Measurements from ENCODE around the gene DAB2IP. TPM values are rescaled to one million over a fixed set of nuclear protein-coding genes. Genes with fewer than 3 reads are reported as not detected.

Gene DAB2IP
- total and polyA plus RNA-seq, 4 donors = 19.4 to 75.0 (median 28.7) TPM

GRCh38 chr9:121674952-121675351 lies 23.5 kb downstream of the DAB2IP start:
- no peak for TF ChIP-seq CTCF (IDR thresholded peaks at IDR 0.05; ENCODE audit: control extremely low read depth, extremely low read depth)
- Histone ChIP-seq H3K9me3 (ENCODE audit: control insufficient read depth in 4 of 4, insufficient read depth in 3 of 4, low read length in 3 of 4) (no peaks in the 10 kb centered on the region), H3K4me1 (ENCODE audit: control insufficient read depth in 5 of 5, insufficient read depth in 5 of 5, low read length in 5 of 5) (peaks cover 0 to 18% (median 3%) of the 10 kb centered on the region in 5 donors), H3K36me3 (ENCODE audit: control insufficient read depth in 4 of 4, insufficient read depth in 4 of 4, low read length in 4 of 4) (peaks cover 0 to 7% (median 6%) of the 10 kb centered on the region in 4 donors), H3K4me3 (no peak overlapping the region), H3K27me3 (ENCODE audit: control insufficient read depth in 3 of 3, insufficient read depth in 3 of 3, low read length in 2 of 3) (no peaks in the 10 kb centered on the region), H3K9ac (ENCODE audit: insufficient read depth in 1 of 2, low read length in 2 of 2) (no peak overlapping the region), H3K27ac (ENCODE audit: low read depth in 1 of 2, low read length in 1 of 2) (no peak overlapping the region)
- ATAC-seq (ENCODE audit: insufficient read depth, low FRiP score) (no peak), DNase-seq (no peak)
- 47 to 57% methylated on average over 6 of the region's 6 CpGs for WGBS, 2 donors

DNA sequence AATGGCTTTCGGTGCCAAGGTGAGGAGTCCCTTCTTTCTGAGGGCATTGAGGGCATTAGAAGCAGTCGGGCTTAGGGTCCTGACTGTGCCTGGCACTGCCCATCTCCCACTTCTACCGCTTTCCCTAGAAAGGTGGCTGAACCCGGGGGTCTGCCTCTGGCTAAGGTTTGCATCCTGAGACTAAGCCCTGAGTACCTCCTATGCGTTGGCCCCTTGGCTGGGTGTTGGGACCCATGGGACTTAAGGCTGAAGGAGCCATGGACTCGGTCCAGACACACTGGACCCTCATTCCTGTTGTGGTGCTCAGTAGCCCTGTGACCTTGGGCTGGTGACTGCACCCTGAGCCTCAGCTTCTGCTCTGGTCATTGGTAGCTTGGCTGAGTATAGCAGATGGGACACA lies 23.9 kb downstream of the DAB2IP start:
- Histone ChIP-seq H3K4me3 (no peak overlapping the region), H3K27me3 (ENCODE audit: control insufficient read depth in 3 of 3, insufficient read depth in 3 of 3, low read length in 2 of 3) (no peaks in the 10 kb centered on the region), H3K9ac (ENCODE audit: insufficient read depth in 1 of 2, low read length in 2 of 2) (no peak overlapping the region), H3K9me3 (ENCODE audit: control insufficient read depth in 4 of 4, insufficient read depth in 3 of 4, low read length in 3 of 4) (no peaks in the 10 kb centered on the region), H3K27ac (ENCODE audit: low read depth in 1 of 2, low read length in 1 of 2) (no peak overlapping the region), H3K36me3 (ENCODE audit: control insufficient read depth in 4 of 4, insufficient read depth in 4 of 4, low read length in 4 of 4) (peaks cover 0 to 8% (median 7%) of the 10 kb centered on the region in 4 donors), H3K4me1 (ENCODE audit: control insufficient read depth in 5 of 5, insufficient read depth in 5 of 5, low read length in 5 of 5) (peaks cover 0 to 18% (median 3%) of the 10 kb centered on the region in 5 donors)
- ATAC-seq (ENCODE audit: insufficient read depth, low FRiP score) (no peak), DNase-seq (no peak)
- 89 to 97% methylated on average over 5 to 6 of the region's 6 CpGs for WGBS, 2 donors
- TF ChIP-seq CTCF (IDR thresholded peaks at IDR 0.05; ENCODE audit: control extremely low read depth, extremely low read depth) = no peak

DNA sequence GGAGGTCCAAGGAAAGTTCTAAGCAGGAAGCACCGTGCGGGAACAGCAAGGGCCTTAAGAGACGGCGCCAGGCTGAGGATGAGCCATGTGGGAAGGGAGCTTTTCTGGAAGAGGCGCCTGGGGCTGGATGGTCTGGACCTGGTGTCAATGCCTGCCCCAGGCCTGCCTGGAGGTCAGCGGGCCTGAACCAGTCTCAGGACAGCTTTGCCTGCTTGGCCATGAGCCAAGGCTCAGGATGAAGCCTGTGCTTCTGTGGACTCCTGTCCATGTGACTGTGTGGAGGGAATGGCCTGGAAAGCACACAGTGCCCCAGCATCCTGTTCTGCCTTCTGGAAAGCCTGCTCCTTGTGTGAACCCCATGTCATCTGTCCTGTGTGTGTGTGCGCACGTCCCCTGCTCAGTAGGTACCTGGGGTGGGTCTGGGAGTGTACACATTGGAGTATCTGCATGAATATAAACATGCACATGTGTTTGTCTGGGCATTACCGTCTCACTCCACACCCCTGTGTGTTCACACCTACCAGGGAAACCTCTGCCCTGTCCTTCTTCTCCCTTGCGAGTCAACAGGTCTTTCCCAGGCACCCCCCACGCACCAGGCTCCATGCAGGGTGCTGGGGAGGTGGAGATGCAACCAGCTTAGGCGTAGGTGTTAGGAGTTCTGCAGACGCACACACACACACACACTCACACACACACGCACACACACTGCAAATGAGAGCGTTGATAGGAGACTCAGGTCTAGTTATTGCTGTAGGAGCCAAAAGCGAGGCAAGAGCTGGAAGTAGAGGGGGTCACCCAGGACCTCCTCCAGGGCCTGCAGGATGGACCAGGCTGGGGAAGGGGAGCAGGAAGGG lies 24.8 kb downstream of the DAB2IP start:
- 85 to 92% methylated on average over 16 of the region's 16 CpGs for WGBS, 2 donors
- ATAC-seq (ENCODE audit: insufficient read depth, low FRiP score) = no peak

More for the DNA sequence above, 24.8 kb downstream of the DAB2IP start:
- no peak overlapping the region for H3K4me3 ChIP-seq
- H3K27ac ChIP-seq (ENCODE audit: low read depth in 1 of 2, low read length in 1 of 2) = no peak overlapping the region
- H3K9me3 ChIP-seq (ENCODE audit: control insufficient read depth in 4 of 4, insufficient read depth in 3 of 4, low read length in 3 of 4) = no peaks in the 10 kb centered on the region
- H3K27me3 ChIP-seq (ENCODE audit: control insufficient read depth in 3 of 3, insufficient read depth in 3 of 3, low read length in 2 of 3) = no peaks in the 10 kb centered on the region
- H3K36me3 ChIP-seq (ENCODE audit: control insufficient read depth in 4 of 4, insufficient read depth in 4 of 4, low read length in 4 of 4) = peaks cover 0 to 11% (median 7%) of the 10 kb centered on the region in 4 donors
- TF ChIP-seq CTCF (IDR thresholded peaks at IDR 0.05; ENCODE audit: control extremely low read depth, extremely low read depth) = no peak
- peaks cover 0 to 18% (median 3%) of the 10 kb centered on the region in 5 donors for H3K4me1 ChIP-seq (ENCODE audit: control insufficient read depth in 5 of 5, insufficient read depth in 5 of 5, low read length in 5 of 5)
- H3K9ac ChIP-seq (ENCODE audit: insufficient read depth in 1 of 2, low read length in 2 of 2) = no peak overlapping the region
- peak in 2 of 3 donors; percentile 23 to 30 for DNase-seq
